T-helper 2 cell treated with Interferon-gamma antibody and Interleukin-4, amounts not matched to agents 5 μg/mL and 100 μg/mL, for 36 hours (primary cell): ENCODE data around the gene ZSCAN21.

Experiments used
- DNase-seq: peaks from one replicate; pipeline ENCODE4 v3.0.0; 2021; ENCODE audit warnings: low spot score
- H3K27ac Mint-ChIP-seq: one replicate; pipeline ENCODE4 v1.8.0; 2021; ENCODE audit warnings: mild to moderate bottlenecking, mixed read lengths
- H3K27me3 Mint-ChIP-seq: one replicate; pipeline ENCODE4 v1.8.0; 2021; ENCODE audit warnings: low read depth, mixed read lengths
- H3K36me3 Mint-ChIP-seq: one replicate; pipeline ENCODE4 v1.8.0; 2021; ENCODE audit warnings: low read depth, mixed read lengths
- H3K4me1 Mint-ChIP-seq: one replicate; pipeline ENCODE4 v1.8.0; 2021; ENCODE audit warnings: low read depth, mixed read lengths
- H3K4me3 Mint-ChIP-seq: one replicate; pipeline ENCODE4 v1.8.0; 2022; ENCODE audit warnings: mild to moderate bottlenecking, moderate library complexity, mixed read lengths
- H3K9me3 Mint-ChIP-seq: one replicate; pipeline ENCODE4 v1.8.0; 2021; ENCODE audit warnings: mixed read lengths

Gene ZSCAN21

DNA sequence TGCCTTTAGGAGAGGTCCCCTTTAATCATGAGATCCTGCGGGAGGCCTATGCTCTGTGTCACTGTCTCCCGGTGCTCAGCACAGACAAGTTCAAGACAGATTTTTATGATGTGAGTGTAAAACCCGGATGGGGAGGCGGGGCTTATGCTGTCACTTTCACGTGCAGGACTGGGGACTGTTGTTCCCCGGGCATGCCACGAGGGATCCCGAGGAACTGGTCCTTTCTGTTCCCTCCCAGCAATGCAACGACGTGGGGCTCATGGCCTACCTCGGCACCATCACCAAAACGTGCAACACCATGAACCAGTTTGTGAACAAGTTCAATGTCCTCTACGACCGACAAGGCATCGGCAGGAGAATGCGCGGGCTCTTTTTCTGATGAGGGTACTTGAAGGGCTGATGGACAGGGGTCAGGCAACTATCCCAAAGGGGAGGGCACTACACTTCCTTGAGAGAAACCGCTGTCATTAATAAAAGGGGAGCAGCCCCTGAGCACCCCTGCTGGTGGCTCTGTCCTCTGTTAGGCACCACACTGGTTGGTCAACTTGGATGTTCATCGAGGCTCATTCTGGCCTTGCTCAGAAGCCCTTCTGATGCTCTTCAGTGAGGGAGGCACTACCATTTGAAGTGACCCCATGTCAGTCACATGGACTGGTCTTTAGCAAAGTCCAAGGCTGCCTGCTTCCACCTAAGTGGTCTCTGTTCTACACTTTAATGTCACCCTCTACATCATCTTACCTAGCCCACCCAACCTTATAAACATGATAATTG lies 42.0 kb downstream of the ZSCAN21 start:
- no peak overlapping the region for H3K27ac Mint-ChIP-seq
- H3K27me3 Mint-ChIP-seq: no peaks in the 10 kb centered on the region
- peaks cover 31% of the 10 kb centered on the region for H3K4me1 Mint-ChIP-seq
- H3K36me3 Mint-ChIP-seq: peaks cover 65% of the 10 kb centered on the region
- DNase-seq: no peak
- no peaks in the 10 kb centered on the region for H3K9me3 Mint-ChIP-seq
- H3K4me3 Mint-ChIP-seq: no peak overlapping the region

DNA sequence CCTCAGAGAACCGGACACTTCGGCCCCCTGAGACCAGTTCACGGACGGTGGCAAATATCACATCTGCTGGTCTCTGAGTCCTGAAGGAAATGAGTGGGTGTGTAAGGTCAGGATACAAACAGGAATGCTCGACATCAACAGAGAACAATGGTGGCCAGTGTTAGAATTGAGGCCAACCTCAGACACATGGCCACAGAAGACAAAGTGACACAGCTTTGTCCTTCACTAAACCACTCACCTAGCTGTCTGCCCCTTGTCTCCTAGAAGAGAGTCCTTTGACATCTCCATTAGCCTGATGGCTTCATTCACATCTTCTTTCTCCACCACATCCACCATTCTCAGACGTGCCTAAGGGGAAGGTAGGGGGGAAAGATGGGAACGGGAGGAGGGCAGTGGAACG lies 43.5 kb downstream of the ZSCAN21 start:
- Mint-ChIP-seq H3K9me3 (no peaks in the 10 kb centered on the region), H3K27me3 (no peaks in the 10 kb centered on the region), H3K27ac (no peak overlapping the region), H3K4me1 (peaks cover 38% of the 10 kb centered on the region), H3K36me3 (peaks cover 78% of the 10 kb centered on the region), H3K4me3 (no peak overlapping the region)
- DNase-seq: no peak

DNA sequence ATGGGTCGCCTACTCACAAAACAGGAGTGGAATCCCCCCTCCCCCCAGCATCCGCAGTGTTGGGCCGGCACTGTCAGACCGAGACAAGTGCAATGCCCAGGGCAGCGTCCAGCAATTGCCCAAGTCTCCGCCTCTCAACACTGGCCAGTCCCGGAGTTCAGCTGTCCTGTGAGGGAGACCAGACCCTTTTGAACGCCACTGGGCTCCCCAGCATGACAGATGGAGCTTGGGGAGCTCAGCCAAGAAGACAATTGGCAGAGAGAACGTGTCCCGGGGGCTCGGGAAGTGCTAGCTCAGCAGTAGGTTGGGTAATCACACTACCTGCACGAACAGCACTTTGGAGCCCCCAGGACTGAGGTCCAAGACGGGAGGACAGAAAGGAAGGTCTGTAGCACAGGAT lies 43.9 kb downstream of the ZSCAN21 start:
- Mint-ChIP-seq H3K27me3 (no peaks in the 10 kb centered on the region), H3K27ac (no peak overlapping the region), H3K4me3 (no peak overlapping the region), H3K4me1 (peaks cover 39% of the 10 kb centered on the region), H3K9me3 (no peaks in the 10 kb centered on the region), H3K36me3 (peaks cover 82% of the 10 kb centered on the region)
- DNase-seq: no peak

DNA sequence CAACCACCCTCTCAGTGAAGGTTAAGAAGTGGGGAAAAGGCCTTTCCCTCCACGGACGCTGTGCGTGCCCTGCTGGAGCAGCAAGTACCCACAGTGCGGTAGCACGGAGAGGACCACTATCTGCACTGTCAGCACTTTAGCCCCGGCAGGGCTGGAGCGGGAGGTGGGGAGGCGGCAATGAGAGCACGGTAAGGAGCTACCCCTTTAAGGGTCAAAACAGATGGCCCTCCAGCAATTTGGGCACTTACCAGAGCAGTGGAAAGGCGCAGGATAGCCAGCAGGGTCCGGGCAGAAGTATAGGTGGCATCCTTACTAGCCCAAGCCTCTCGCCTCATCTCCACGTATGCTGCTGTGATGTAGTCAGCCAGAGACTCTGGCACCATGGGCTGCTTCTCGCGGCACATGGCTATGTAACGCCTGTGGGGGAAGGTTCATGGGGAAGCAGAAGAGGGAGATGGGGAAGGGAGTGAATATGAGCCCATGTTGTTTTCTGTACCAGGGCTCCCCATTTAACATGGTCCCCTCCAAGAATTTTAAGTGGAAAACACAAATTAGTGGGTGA lies 44.4 kb downstream of the ZSCAN21 start:
- Mint-ChIP-seq H3K4me3 (no peak overlapping the region), H3K4me1 (peaks cover 42% of the 10 kb centered on the region)

DNA sequence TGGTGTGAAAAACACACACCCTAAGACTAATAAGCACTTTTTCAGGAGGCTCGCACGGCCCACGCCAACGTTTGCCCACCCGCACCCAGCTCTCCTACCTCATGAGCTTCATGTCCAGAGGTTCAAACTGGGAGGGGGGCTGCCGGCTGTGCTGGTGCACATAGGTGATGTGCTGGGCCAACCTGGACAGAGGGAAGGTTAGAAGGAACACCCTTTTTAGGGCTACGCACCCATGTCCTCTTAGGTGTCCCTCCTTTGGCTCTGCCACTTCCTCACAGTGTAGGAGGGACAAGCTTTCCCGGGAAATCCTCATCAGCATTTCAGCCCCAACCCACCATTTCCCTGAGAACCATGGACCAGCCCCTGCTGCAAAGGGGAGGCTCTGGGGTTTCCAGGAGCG lies 45.7 kb downstream of the ZSCAN21 start:
- no peak overlapping the region for H3K27ac Mint-ChIP-seq
- H3K4me1 Mint-ChIP-seq: peaks cover 43% of the 10 kb centered on the region
- H3K27me3 Mint-ChIP-seq: no peaks in the 10 kb centered on the region
- no peak for DNase-seq
- peaks cover 91% of the 10 kb centered on the region for H3K36me3 Mint-ChIP-seq
- no peaks in the 10 kb centered on the region for H3K9me3 Mint-ChIP-seq
- H3K4me3 Mint-ChIP-seq: no peak overlapping the region

More for the DNA sequence above, 44.4 kb downstream of the ZSCAN21 start:
- no peaks in the 10 kb centered on the region for H3K9me3 Mint-ChIP-seq
- peaks cover 87% of the 10 kb centered on the region for H3K36me3 Mint-ChIP-seq
- H3K27me3 Mint-ChIP-seq: no peaks in the 10 kb centered on the region
- H3K27ac Mint-ChIP-seq: no peak overlapping the region
- no peak for DNase-seq

DNA sequence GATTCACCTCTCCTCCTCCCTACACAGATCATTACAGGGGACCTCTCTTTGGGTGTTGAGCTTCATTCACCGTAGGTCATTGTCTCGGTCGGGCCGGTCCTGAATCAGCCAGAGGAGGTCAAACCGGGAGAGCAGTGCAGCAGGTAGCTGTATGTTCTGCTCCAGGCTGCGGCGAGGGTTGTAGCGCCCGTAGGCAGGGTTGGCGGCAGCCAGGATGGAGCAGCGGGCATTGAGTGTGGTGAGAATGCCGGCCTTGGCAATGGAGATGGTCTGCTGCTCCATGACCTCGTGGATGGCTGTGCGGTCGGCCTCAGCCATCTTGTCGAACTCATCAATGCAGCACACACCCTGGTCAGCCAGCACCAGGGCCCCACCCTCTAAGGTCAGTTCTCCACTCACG lies 46.1 kb downstream of the ZSCAN21 start:
- Mint-ChIP-seq H3K27ac (no peak overlapping the region), H3K36me3 (peaks cover 88% of the 10 kb centered on the region), H3K4me1 (peaks cover 38% of the 10 kb centered on the region), H3K27me3 (no peaks in the 10 kb centered on the region), H3K9me3 (no peaks in the 10 kb centered on the region), H3K4me3 (no peak overlapping the region)
- no peak for DNase-seq

DNA sequence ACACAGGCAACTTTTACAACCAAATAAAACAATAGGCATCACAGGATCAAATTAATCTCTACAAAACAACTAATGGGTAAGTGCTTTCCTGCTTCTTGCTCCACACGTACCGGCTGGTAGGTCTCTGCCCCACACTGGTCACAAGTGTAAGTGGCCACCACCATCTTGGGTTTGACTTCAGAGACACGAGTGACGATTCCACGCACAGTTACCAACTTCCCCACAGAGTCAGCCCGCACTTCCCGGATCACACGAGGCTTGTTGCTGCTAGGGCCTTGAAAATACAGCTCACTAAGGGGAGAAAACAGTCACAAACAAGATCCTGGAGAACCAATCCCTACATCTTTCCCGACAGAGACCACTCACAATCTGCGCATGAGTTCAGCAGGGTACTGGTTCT lies 49.3 kb downstream of the ZSCAN21 start:
- peak overlapping the region; percentile 32 for H3K27ac Mint-ChIP-seq
- peak overlapping the region; percentile 93 for H3K4me3 Mint-ChIP-seq
- H3K4me1 Mint-ChIP-seq: peaks cover 40% of the 10 kb centered on the region
- DNase-seq: no peak
- H3K27me3 Mint-ChIP-seq: no peaks in the 10 kb centered on the region
- no peaks in the 10 kb centered on the region for H3K9me3 Mint-ChIP-seq
- peaks cover 63% of the 10 kb centered on the region for H3K36me3 Mint-ChIP-seq

DNA sequence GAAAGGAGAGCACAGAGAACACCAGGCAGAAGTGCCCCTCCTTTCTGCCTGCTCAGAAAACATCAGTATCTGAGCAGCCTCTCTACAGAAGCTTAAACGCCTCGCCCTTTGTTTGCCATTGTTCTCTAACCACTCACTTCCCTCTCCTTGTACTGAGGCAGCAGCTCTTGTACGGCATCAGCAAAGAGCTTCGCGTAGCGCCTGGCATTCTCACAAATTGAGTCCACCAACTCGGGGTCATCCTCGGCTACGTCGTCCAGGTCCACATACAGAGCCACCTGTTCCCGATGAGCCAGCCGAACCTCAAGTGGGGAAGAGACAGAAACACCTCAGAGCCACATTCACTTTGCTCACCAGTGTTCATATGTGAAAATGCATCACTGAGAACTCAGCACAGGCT lies 49.9 kb downstream of the ZSCAN21 start:
- peaks cover 40% of the 10 kb centered on the region for H3K4me1 Mint-ChIP-seq
- H3K27ac Mint-ChIP-seq: peak overlapping the region; percentile 91
- H3K36me3 Mint-ChIP-seq: peaks cover 59% of the 10 kb centered on the region

DNA sequence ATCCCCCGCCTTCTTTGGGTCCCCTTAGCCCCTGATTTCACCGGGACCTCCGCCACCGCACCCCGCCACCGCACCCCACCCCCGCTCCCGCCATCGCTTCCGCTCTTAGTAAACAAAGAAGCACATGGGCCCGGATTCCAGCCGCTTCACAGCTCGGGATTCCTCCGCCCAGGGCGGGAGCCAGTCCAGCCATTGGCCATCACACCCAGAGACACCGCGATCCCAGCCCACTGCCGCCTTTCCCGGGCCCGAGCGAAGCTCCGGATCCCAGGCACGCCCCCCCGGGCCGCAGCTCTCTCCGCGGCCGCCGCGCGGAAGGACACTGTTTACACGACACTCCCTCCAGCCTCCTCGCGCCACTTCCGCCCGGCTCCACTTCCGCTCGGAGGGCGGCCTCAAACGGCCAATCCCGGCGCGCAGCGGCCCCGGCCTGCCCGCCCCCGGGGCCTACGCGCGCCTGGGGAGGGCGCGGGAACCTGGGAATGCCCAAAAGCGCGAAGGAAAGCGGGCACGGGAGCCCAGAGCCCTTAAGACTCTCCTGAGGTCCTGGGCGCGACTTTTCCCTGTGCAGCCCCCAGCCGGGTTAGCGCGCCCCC lies 50.9 kb downstream of the ZSCAN21 start:
- no peaks in the 10 kb centered on the region for H3K27me3 Mint-ChIP-seq
- peak; percentile 91 for DNase-seq
- peaks cover 49% of the 10 kb centered on the region for H3K36me3 Mint-ChIP-seq
- peak overlapping the region; percentile 91 for H3K27ac Mint-ChIP-seq
- peak overlapping the region; percentile 93 for H3K4me3 Mint-ChIP-seq
- no peaks in the 10 kb centered on the region for H3K9me3 Mint-ChIP-seq
- peaks cover 40% of the 10 kb centered on the region for H3K4me1 Mint-ChIP-seq

More for the DNA sequence above, 49.9 kb downstream of the ZSCAN21 start:
- Mint-ChIP-seq H3K4me3 (peak overlapping the region; percentile 93), H3K9me3 (no peaks in the 10 kb centered on the region), H3K27me3 (no peaks in the 10 kb centered on the region)
- no peak for DNase-seq

DNA sequence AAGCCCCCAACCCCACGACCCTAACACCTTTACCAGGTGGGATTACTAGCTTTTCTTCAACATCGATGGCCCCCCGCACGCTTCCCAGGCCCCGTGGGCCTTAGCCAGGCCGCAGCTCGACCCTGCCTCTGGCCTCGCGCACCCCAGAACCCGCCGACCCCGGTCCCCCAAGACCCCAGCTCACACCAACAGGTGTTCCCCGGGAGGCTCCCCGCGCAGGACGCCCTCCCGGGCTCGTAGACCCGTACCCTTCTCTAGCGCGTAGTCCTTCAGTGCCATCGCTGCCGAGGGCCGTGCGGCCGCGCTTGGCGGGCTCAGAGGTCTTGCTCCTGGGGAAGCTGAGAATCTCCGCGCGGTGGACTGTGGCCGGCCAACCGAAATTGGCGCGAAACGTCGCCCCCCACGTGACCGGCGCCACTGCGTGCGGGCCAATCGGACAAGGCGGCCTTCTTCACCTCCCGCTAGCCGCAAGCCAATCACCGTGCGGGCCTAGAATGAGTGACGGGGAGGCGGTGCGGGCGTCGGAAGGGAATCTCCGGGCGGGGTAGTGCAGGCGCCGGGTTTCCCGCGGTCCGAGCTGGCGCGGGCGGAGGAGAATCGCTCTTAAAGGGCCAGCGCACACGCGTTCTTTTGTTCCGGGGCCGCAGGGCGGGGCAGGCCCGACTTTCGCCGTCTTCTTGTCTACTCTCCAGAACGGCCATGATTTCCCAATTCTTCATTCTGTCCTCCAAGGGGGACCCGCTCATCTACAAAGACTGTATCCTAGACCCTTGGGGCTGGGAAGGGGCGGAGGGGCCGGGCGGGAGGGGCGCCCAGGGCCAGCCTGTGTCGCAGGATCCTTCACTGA lies 51.7 kb downstream of the ZSCAN21 start, which contains the start of the genes AP4M1 and MCM7:
TSS of gene AP4M1 (plus strand) at position 628 of the 847 bp plus-strand sequence. CDS start at position 700, 72 bp downstream.
TSS of gene MCM7 (minus strand) at position 382 of the 847 bp plus-strand sequence. CDS start at position 279, 103 bp downstream.
- Mint-ChIP-seq H3K4me1 (peaks cover 35% of the 10 kb centered on the region), H3K9me3 (no peaks in the 10 kb centered on the region), H3K27me3 (no peaks in the 10 kb centered on the region), H3K4me3 (peak within 1 kb of the TSS; percentile 93), H3K27ac (peak within 1 kb of the TSS; percentile 91), H3K36me3 (peaks cover 42% of the 10 kb centered on the region)
- DNase-seq: peak; percentile 99

DNA sequence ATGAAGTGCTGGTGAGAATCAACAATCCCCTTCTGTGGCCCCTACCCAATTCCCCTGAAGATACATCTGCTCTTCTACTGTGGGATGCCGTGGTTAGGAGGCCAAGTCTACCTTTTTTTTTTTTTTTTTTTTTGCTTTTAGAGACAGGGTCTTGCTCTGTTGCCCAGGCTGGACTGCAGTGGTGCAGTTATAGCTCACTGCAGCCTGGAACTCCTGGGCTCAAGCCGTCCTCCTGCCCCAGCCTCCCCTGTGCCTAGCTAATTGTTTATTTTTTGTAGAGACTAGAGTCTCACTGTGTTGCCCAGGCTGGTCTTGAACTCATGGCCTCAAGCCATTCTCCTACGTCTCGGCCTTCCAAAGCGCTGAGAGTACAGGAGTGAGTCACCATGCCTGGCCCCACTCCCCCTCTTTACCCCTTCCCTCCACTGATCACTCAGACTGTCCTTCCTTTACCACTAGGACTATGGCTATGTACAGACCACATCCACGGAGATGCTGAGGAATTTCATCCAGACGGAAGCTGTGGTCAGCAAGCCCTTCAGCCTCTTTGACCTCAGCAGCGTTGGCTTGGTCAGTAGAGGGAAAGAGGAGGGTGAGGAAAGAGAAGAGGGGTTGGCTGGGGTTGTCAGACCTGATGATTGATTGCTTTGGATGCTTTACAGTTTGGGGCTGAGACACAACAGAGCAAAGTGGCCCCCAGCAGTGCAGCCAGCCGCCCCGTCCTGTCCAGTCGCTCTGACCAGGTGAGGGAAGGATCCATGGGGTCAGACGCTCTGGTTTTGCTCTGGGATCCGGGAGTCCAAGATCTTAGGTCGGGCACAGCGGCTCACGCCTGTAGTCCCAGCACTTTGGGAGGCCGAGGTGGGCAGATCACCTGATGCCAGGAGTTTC lies 53.6 kb downstream of the ZSCAN21 start:
- Mint-ChIP-seq H3K4me1 (peaks cover 27% of the 10 kb centered on the region), H3K36me3 (peaks cover 36% of the 10 kb centered on the region), H3K27ac (peak overlapping the region; percentile 52)

DNA sequence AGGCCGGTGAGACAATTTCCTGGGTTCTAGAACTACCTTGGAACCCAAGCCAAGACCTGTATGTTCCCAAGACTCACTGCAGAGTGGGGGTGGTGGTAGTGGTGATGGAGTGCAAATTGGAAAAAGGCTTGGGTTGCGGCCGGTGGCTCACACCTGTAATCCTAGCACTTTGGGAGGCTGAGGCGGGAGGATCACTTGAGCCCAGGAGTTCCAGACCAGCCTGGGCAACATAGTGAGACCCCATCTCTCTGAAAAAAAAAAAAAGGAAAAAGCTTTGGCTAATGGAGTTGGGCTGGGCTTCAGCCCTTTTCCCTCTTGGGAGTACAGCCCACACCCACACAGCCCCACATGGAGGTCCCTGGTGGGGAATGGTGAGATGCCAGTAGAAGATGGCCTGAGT lies 56.0 kb downstream of the ZSCAN21 start:
- peaks cover 30% of the 10 kb centered on the region for H3K36me3 Mint-ChIP-seq
- peaks cover 9% of the 10 kb centered on the region for H3K4me1 Mint-ChIP-seq
- DNase-seq: no peak
- no peak overlapping the region for H3K4me3 Mint-ChIP-seq
- H3K27ac Mint-ChIP-seq: no peak overlapping the region
- H3K27me3 Mint-ChIP-seq: no peaks in the 10 kb centered on the region
- no peaks in the 10 kb centered on the region for H3K9me3 Mint-ChIP-seq

More for the DNA sequence above, 53.6 kb downstream of the ZSCAN21 start:
- H3K9me3 Mint-ChIP-seq: no peaks in the 10 kb centered on the region
- H3K27me3 Mint-ChIP-seq: no peaks in the 10 kb centered on the region
- no peak for DNase-seq
- peak overlapping the region; percentile 93 for H3K4me3 Mint-ChIP-seq

DNA sequence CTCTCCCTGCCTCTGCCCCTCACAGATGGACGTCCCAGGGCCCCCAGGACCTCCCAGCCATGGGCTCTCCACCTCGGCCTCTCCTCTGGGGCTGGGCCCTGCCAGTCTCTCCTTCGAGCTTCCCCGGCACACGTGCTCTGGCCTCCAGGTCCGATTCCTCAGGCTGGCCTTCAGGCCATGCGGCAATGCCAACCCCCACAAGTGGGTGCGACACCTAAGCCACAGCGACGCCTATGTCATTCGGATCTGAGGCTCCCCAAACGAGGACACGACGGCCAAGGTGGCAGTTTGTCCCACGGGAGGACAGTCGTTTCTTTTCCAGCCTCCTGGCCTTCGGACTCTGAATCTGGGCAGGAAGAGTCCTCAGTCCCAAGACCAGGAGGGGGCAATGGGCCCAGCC lies 57.1 kb downstream of the ZSCAN21 start:
- H3K27me3 Mint-ChIP-seq: no peaks in the 10 kb centered on the region
- peaks cover 33% of the 10 kb centered on the region for H3K36me3 Mint-ChIP-seq
- H3K27ac Mint-ChIP-seq: no peak overlapping the region
- no peaks in the 10 kb centered on the region for H3K9me3 Mint-ChIP-seq
- no peak overlapping the region for H3K4me3 Mint-ChIP-seq
- DNase-seq: no peak
- H3K4me1 Mint-ChIP-seq: peaks cover 9% of the 10 kb centered on the region
